H9 (cell line): ENCODE measurements around the gene VIPR1. TPM values are rescaled to one million over a fixed set of nuclear protein-coding genes. Genes with fewer than 3 reads are reported as not detected.

ENCODE experiments used
- DNase-seq: peaks from one replicate; pipeline ENCODE4 v3.0.0-alpha.2; 2017
- H2AFZ ChIP-seq: one replicate; pipeline ENCODE4 v1.6.1; 2013; ENCODE audit warnings: mild to moderate bottlenecking, low read length, control low read depth, moderate library complexity
- H2AK5ac ChIP-seq: 2 replicates; pipeline ENCODE4 v1.6.1; 2013; ENCODE audit warnings: low read length, control low read depth, mixed read lengths; ENCODE audit not compliant: insufficient read length
- H2BK120ac ChIP-seq: one replicate; pipeline ENCODE4 v1.6.1; 2013; ENCODE audit warnings: low read depth, mild to moderate bottlenecking, low read length, control low read depth, inconsistent platforms; ENCODE audit not compliant: poor library complexity, severe bottlenecking
- H2BK12ac ChIP-seq: 2 replicates; pipeline ENCODE4 v1.6.1; 2013; ENCODE audit warnings: low read length, control low read depth, mixed read lengths, low read depth; ENCODE audit not compliant: insufficient read length
- H2BK15ac ChIP-seq: 2 replicates; pipeline ENCODE4 v1.6.1; 2013; ENCODE audit warnings: low read depth, low read length, control low read depth
- H2BK20ac ChIP-seq: one replicate; pipeline ENCODE4 v1.6.1; 2013; ENCODE audit warnings: low read depth, mild to moderate bottlenecking, low read length, control low read depth, inconsistent platforms; ENCODE audit not compliant: poor library complexity, severe bottlenecking
- H2BK5ac ChIP-seq: 2 replicates; pipeline ENCODE4 v1.6.1; 2013; ENCODE audit warnings: low read length, control low read depth, mixed read lengths; ENCODE audit not compliant: insufficient read length
- H3K14ac ChIP-seq: 2 replicates; pipeline ENCODE4 v1.6.1; 2013; ENCODE audit warnings: low read length, control low read depth; ENCODE audit not compliant: insufficient read depth
- H3K18ac ChIP-seq: 2 replicates; pipeline ENCODE4 v1.6.1; 2013; ENCODE audit warnings: low read depth, mild to moderate bottlenecking, mixed read lengths, low read length, control low read depth; ENCODE audit not compliant: insufficient read length
- H3K23ac ChIP-seq: 2 replicates; pipeline ENCODE4 v1.6.1; 2013; ENCODE audit warnings: low read length, control low read depth, mixed read lengths, low read depth; ENCODE audit not compliant: insufficient read length
- H3K23me2 ChIP-seq: 2 replicates; pipeline ENCODE4 v1.6.1; 2013; ENCODE audit warnings: low read depth, mild to moderate bottlenecking, mixed read lengths, low read length, control low read depth; ENCODE audit not compliant: insufficient read length, poor library complexity, severe bottlenecking
- H3K27ac ChIP-seq: 2 replicates; pipeline ENCODE4 v1.5.1; 2013; ENCODE audit warnings: low read length, control low read depth, mixed read lengths, low read depth; ENCODE audit not compliant: insufficient read length
- H3K27me3 ChIP-seq: 2 replicates; pipeline ENCODE4 v1.6.1; 2013; ENCODE audit warnings: low read length, control low read depth, inconsistent platforms; ENCODE audit not compliant: insufficient read depth
- H3K4ac ChIP-seq: 2 replicates; pipeline ENCODE4 v1.6.1; 2013; ENCODE audit warnings: low read depth, mild to moderate bottlenecking, control low read depth, inconsistent platforms, low read length, moderate library complexity
- H3K4me1 ChIP-seq: 2 replicates; pipeline ENCODE4 v1.6.1; 2013; ENCODE audit warnings: low read length, control low read depth, inconsistent platforms; ENCODE audit not compliant: insufficient read depth
- H3K4me2 ChIP-seq: 2 replicates; pipeline ENCODE4 v1.6.1; 2013; ENCODE audit warnings: low read length, control low read depth, mixed read lengths; ENCODE audit not compliant: insufficient read length, insufficient read depth
- H3K56ac ChIP-seq: 2 replicates; pipeline ENCODE4 v1.6.1; 2013; ENCODE audit warnings: low read depth, mild to moderate bottlenecking, mixed read lengths, low read length, control low read depth; ENCODE audit not compliant: insufficient read length
- H3K79me1 ChIP-seq: 2 replicates; pipeline ENCODE4 v1.6.1; 2013; ENCODE audit warnings: low read depth, mild to moderate bottlenecking, moderate library complexity, low read length, control low read depth, inconsistent platforms; ENCODE audit not compliant: insufficient read depth, poor library complexity, severe bottlenecking
- H3K79me2 ChIP-seq: 2 replicates; pipeline ENCODE4 v1.6.1; 2013; ENCODE audit warnings: low read length, control low read depth, inconsistent platforms; ENCODE audit not compliant: insufficient read depth
- H3K9ac ChIP-seq: 2 replicates; pipeline ENCODE4 v1.6.1; 2013; ENCODE audit warnings: low read length, control low read depth, mixed read lengths; ENCODE audit not compliant: insufficient read length; ENCODE audit errors: extremely low read depth
- H3K9me3 ChIP-seq: one replicate; pipeline ENCODE4 v1.6.1; 2013; ENCODE audit warnings: low read depth, low read length, inconsistent platforms; ENCODE audit not compliant: control insufficient read depth
- H3T11ph ChIP-seq: one replicate; pipeline ENCODE4 v1.6.1; 2013; ENCODE audit warnings: mild to moderate bottlenecking, low read length, control low read depth, inconsistent platforms
- H4K20me1 ChIP-seq: one replicate; pipeline ENCODE4 v1.6.1; 2013; ENCODE audit not compliant: control insufficient read depth, insufficient read length, insufficient read depth
- H4K5ac ChIP-seq: 2 replicates; pipeline ENCODE4 v1.6.1; 2013; ENCODE audit warnings: low read depth, mild to moderate bottlenecking, mixed read lengths, low read length, control low read depth; ENCODE audit not compliant: insufficient read length
- H4K8ac ChIP-seq: replicated peaks from 2 replicates; pipeline ENCODE4 v1.6.1; 2013; ENCODE audit warnings: low read length, control low read depth, mixed read lengths, low read depth; ENCODE audit not compliant: insufficient read length
- H4K91ac ChIP-seq: 2 replicates; pipeline ENCODE4 v1.6.1; 2013; ENCODE audit warnings: low read depth, mild to moderate bottlenecking, moderate library complexity, mixed read lengths, low read length, control low read depth; ENCODE audit not compliant: insufficient read length
- H3K27ac Mint-ChIP-seq, 3 experiments: 2 replicates in 2 of 3; 3 replicates in 1 of 3; pipeline ENCODE4 v1.8.0; 2020 to 2021; ENCODE audit warnings: mixed read lengths in 3 of 3, mild to moderate bottlenecking in 1 of 3, moderate library complexity in 1 of 3
- H3K27me3 Mint-ChIP-seq: 2 replicates; pipeline ENCODE4 v1.8.0; 2021; ENCODE audit warnings: low read depth, mild to moderate bottlenecking, moderate library complexity, mixed read lengths
- H3K36me3 Mint-ChIP-seq, 3 experiments: 2 replicates in 2 of 3; 3 replicates in 1 of 3; pipeline ENCODE4 v1.8.0; 2020 to 2021; ENCODE audit warnings: low read depth in 3 of 3, mixed read lengths in 3 of 3; ENCODE audit not compliant: insufficient read depth in 1 of 3
- H3K4me1 Mint-ChIP-seq, 2 experiments: 2 replicates each; pipeline ENCODE4 v1.8.0; 2020; ENCODE audit warnings: mixed read lengths in 2 of 2
- H3K4me3 Mint-ChIP-seq, 2 experiments: 2 replicates in 1 of 2; 3 replicates in 1 of 2; pipeline ENCODE4 v1.8.0; 2020 to 2021; ENCODE audit warnings: mild to moderate bottlenecking in 2 of 2, mixed read lengths in 2 of 2, moderate library complexity in 1 of 2
- H3K9me3 Mint-ChIP-seq, 2 experiments: 2 replicates in 1 of 2; 3 replicates in 1 of 2; pipeline ENCODE4 v1.8.0; 2020; ENCODE audit warnings: mild to moderate bottlenecking in 2 of 2, mixed read lengths in 2 of 2, moderate library complexity in 1 of 2
- WGBS: extraction: QIAGEN DNeasy Blood & Tissue Kit; methylation state at CpG from one replicate; pipeline ENCODE4 v1.1.7; 2013; ENCODE audit warnings: missing lambda C conversion rate, low lambda C conversion rate, mixed read lengths; ENCODE audit not compliant: insufficient read length; ENCODE audit errors: extremely low coverage; 5-methylcytosine and 5-hydroxymethylcytosine counted together
- total RNA-seq: library from RNA; stranded (reverse); gene quantifications from 2 replicates; pipeline ENCODE4 v1.2.1, GENCODE V29; 2021
- TF ChIP-seq, protein P1 (sequence below): fragments of 200-600 bp; sonication (generic); conservative IDR thresholded peaks from 3 replicates; pipeline ENCODE4 v1.8.0; 2021; ENCODE audit warnings: antibody characterized with exemption, mild to moderate bottlenecking

The VIPR1 gene
- total RNA-seq, 1 experiment from 2014 or later: 6.5 TPM

DNA sequence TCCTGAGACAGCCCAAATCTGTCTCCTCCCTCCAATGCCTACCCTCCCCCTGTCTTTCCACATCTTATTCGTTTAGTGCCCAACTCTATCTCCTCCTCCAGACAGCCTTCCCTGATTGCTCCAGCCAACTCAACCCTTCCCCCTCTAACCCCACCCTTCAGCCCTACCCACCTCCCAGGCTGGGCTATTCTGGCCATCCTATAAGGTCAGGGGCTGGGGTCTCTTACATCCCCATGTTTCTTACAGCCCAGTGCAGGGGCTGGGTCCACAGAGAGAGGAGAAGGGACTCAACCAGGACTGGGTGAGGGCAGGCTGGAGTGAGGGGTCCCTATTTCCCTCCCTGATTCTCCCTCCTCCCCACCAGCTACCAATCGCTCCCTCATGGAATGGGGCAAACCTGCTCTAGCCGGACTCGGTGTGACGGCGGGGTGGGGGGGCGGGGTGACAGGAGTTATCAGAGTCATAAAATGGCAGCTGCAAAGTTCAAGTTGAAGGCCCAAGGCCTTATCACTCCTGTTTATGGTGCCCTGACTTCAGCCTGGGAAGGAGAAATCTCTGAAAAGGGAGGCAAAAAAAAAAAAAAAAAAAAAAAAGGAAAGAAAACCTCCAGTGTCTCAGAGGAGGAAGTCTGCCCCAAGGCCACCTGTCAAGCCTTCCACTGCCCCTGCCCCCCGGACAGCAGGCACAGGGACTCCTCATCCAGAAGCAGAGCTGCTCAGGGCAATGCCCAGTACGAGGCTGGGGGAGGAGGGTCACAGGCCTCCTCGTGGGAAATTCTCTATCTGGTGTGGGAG, 2.1 kb downstream of the VIPR1 start:
- Mint-ChIP-seq H3K36me3 (no peaks in the 10 kb centered on the region), H3K9me3 (no peaks in the 10 kb centered on the region), H3K27ac (no peak overlapping the region), H3K4me1 (peaks cover 42 to 49% of the 10 kb centered on the region in 2 experiments), H3K27me3 (peaks cover 45% of the 10 kb centered on the region), H3K4me3 (peak overlapping the region in 1 of 2 experiments; percentile 39; a peak in 1 of 5 replicates)
- Histone ChIP-seq H3K4me2 (no peak overlapping the region), H2BK15ac (no peak overlapping the region), H3K9me3 (no peaks in the 10 kb centered on the region), H2BK12ac (no peak overlapping the region), H3K4me1 (peaks cover 7% of the 10 kb centered on the region; the same call in 1 of the 2 replicates), H3K23ac (no peak overlapping the region), H2BK5ac (no peak overlapping the region), H2BK20ac (no peak overlapping the region), H2BK120ac (no peak overlapping the region), H3K27ac (no peak overlapping the region), H3T11ph (no peak overlapping the region), H3K27me3 (peaks cover 20% of the 10 kb centered on the region; the same call in 1 of the 2 replicates), H4K91ac (no peak overlapping the region), H4K5ac (no peak overlapping the region), H2AK5ac (no peak overlapping the region), H3K79me2 (no peaks in the 10 kb centered on the region), H3K4ac (no peak overlapping the region), H3K9ac (no peak overlapping the region), H3K79me1 (no peaks in the 10 kb centered on the region), H3K14ac (no peak overlapping the region), H2AFZ (no peak overlapping the region), H3K23me2 (peaks cover 18% of the 10 kb centered on the region), H4K8ac (no peak overlapping the region), H3K56ac (no peak overlapping the region), H4K20me1 (no peaks in the 10 kb centered on the region), H3K18ac (no peak overlapping the region)
- peak; percentile 14 for DNase-seq
- TF ChIP-seq, protein P1, sequence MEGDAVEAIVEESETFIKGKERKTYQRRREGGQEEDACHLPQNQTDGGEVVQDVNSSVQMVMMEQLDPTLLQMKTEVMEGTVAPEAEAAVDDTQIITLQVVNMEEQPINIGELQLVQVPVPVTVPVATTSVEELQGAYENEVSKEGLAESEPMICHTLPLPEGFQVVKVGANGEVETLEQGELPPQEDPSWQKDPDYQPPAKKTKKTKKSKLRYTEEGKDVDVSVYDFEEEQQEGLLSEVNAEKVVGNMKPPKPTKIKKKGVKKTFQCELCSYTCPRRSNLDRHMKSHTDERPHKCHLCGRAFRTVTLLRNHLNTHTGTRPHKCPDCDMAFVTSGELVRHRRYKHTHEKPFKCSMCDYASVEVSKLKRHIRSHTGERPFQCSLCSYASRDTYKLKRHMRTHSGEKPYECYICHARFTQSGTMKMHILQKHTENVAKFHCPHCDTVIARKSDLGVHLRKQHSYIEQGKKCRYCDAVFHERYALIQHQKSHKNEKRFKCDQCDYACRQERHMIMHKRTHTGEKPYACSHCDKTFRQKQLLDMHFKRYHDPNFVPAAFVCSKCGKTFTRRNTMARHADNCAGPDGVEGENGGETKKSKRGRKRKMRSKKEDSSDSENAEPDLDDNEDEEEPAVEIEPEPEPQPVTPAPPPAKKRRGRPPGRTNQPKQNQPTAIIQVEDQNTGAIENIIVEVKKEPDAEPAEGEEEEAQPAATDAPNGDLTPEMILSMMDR: no peak
- WGBS: no CpG with 5 or more reads among the region's 10 CpGs
